CD14-positive monocyte (primary cell): ENCODE results near the gene KAT2B. TPM values are rescaled to one million over a fixed set of nuclear protein-coding genes. Genes with fewer than 3 reads are reported as not detected.
"Not testable (repeated sequence)": the region's sequence is repeated elsewhere in the genome, so short reads cannot be mapped to it uniquely, and the experiment has no call there.

Experiments
- DNase-seq, 3 donors: peaks; one replicate each; pipeline ENCODE4 v3.0.0-alpha.2; 2011 to 2022
- H2AFZ ChIP-seq: 2 replicates; pipeline ENCODE4 v1.6.0; 2012; ENCODE audit warnings: mild to moderate bottlenecking, low read depth, low read length, inconsistent platforms; ENCODE audit not compliant: insufficient read depth, poor library complexity, severe bottlenecking
- H3K27ac ChIP-seq, 2 donors: 1 replicate in 1 of 2; 2 replicates in 1 of 2; pipeline ENCODE4 v1.5.1; 2012 to 2013; ENCODE audit warnings: low read length in 2 of 2, control low read depth in 1 of 2, inconsistent platforms in 1 of 2, low read depth in 1 of 2, mild to moderate bottlenecking in 1 of 2
- H3K27me3 ChIP-seq, 2 donors: one replicate each; pipeline versions ENCODE4 v1.6.0 to v1.6.1; 2011 to 2013; ENCODE audit warnings: low read length in 2 of 2; ENCODE audit not compliant: control insufficient read depth in 2 of 2, insufficient read depth in 2 of 2
- H3K36me3 ChIP-seq, 2 donors: replicated peaks in 1 of 2; 1 replicate in 1 of 2; 2 replicates in 1 of 2; pipeline versions ENCODE4 v1.5.1 to v1.6.1; 2012 to 2013; ENCODE audit warnings: low read length in 2 of 2, control low read depth in 1 of 2, inconsistent platforms in 1 of 2, mild to moderate bottlenecking in 1 of 2; ENCODE audit not compliant: insufficient read depth in 2 of 2, control insufficient read depth in 1 of 2
- H3K4me1 ChIP-seq, 2 donors: 1 replicate in 1 of 2; 2 replicates in 1 of 2; pipeline versions ENCODE4 v1.5.1 to v1.6.1; 2012 to 2013; ENCODE audit warnings: low read length in 2 of 2, control low read depth in 1 of 2, inconsistent platforms in 1 of 2, mild to moderate bottlenecking in 1 of 2, moderate library complexity in 1 of 2; ENCODE audit not compliant: insufficient read depth in 2 of 2, control insufficient read depth in 1 of 2
- H3K4me2 ChIP-seq: replicated peaks from 2 replicates; pipeline ENCODE3; 2012; ENCODE audit warnings: low read length, moderate library complexity, mild to moderate bottlenecking; ENCODE audit not compliant: poor library complexity, severe bottlenecking; ENCODE audit errors: extremely low read depth
- H3K4me3 ChIP-seq, 3 experiments: fragments of 200-600 bp in 1 of 3; sonication (generic) in 1 of 3; replicated peaks in 1 of 3; 1 replicate in 2 of 3; 2 replicates in 1 of 3; pipeline ENCODE4 v1.5.1; 2011 to 2013; ENCODE audit warnings: low read length in 3 of 3, mild to moderate bottlenecking in 3 of 3, control low read depth in 2 of 3, low read depth in 2 of 3, inconsistent platforms in 1 of 3, moderate library complexity in 1 of 3
- H3K79me2 ChIP-seq: 2 replicates; pipeline ENCODE4 v1.6.0; 2012; ENCODE audit warnings: mild to moderate bottlenecking, control low read depth, inconsistent platforms, low read length, moderate library complexity; ENCODE audit not compliant: insufficient read depth
- H3K9ac ChIP-seq: 2 replicates; pipeline ENCODE4 v1.6.0; 2017; ENCODE audit warnings: low read length, mild to moderate bottlenecking; ENCODE audit not compliant: insufficient read depth, poor library complexity, severe bottlenecking
- H3K9me3 ChIP-seq, 2 donors: replicated peaks in 1 of 2; 1 replicate in 1 of 2; 2 replicates in 1 of 2; pipeline versions ENCODE4 v1.5.1 to v1.6.1; 2012 to 2013; ENCODE audit warnings: low read length in 2 of 2, control low read depth in 1 of 2; ENCODE audit not compliant: control insufficient read depth in 1 of 2, insufficient read depth in 1 of 2
- H4K20me1 ChIP-seq: 2 replicates; pipeline ENCODE4 v1.6.0; 2012; ENCODE audit warnings: mild to moderate bottlenecking, low read length, control low read depth, moderate library complexity; ENCODE audit not compliant: insufficient read depth
- H3K27ac Mint-ChIP-seq, 7 donors: one replicate each; pipeline ENCODE4 v1.8.0; 2020; ENCODE audit warnings: mild to moderate bottlenecking in 7 of 7, mixed read lengths in 7 of 7, moderate library complexity in 6 of 7, inconsistent platforms in 2 of 7
- H3K27me3 Mint-ChIP-seq, 3 donors: one replicate each; pipeline ENCODE4 v1.8.0; 2021 to 2022; ENCODE audit warnings: low read depth in 3 of 3, mild to moderate bottlenecking in 3 of 3, mixed read lengths in 3 of 3, moderate library complexity in 3 of 3, inconsistent platforms in 1 of 3
- H3K36me3 Mint-ChIP-seq, 2 donors: one replicate each; pipeline ENCODE4 v1.8.0; 2020; ENCODE audit warnings: mixed read lengths in 2 of 2, inconsistent platforms in 1 of 2, mild to moderate bottlenecking in 1 of 2
- H3K4me1 Mint-ChIP-seq: one replicate; pipeline ENCODE4 v1.8.0; 2020; ENCODE audit warnings: mild to moderate bottlenecking, mixed read lengths
- H3K4me3 Mint-ChIP-seq, 2 donors: one replicate each; pipeline ENCODE4 v1.8.0; 2020; ENCODE audit warnings: mild to moderate bottlenecking in 2 of 2, mixed read lengths in 2 of 2, moderate library complexity in 1 of 2
- H3K9me3 Mint-ChIP-seq, 7 donors: one replicate each; pipeline ENCODE4 v1.8.0; 2020 to 2022; ENCODE audit warnings: mixed read lengths in 7 of 7, mild to moderate bottlenecking in 6 of 7, moderate library complexity in 6 of 7, inconsistent platforms in 2 of 7
- CTCF ChIP-seq: fragments of 200-600 bp; IDR thresholded peaks from one replicate; pipeline ENCODE4 v1.8.0; 2022; ENCODE audit warnings: antibody characterized with exemption, mild to moderate bottlenecking
- WGBS: methylation state at CpG from one replicate; pipeline ENCODE4 v1.1.5; 2013; ENCODE audit warnings: missing lambda C conversion rate; ENCODE audit not compliant: insufficient coverage; 5-methylcytosine and 5-hydroxymethylcytosine counted together
- intact Hi-C, 2 donors: fragments of 100-400 bp; cut with micrococcal nuclease; formaldehyde crosslinking; loops; one replicate each; pipeline versions ENCODE4 v1.15.0 to v1.15.1; 2023
- polyA plus RNA-seq, 3 donors: library from polyadenylated mRNA; depleted of rRNA in 1 of 3; unstranded in 2 of 3; stranded (reverse) in 1 of 3; fragments of 300-500 nt in 2 of 3; fragments of >200 nt in 1 of 3; fragmentation: Illumina TruSeq in 2 of 3; gene quantifications; 1 replicate in 2 of 3; 2 replicates in 1 of 3; pipeline ENCODE4 v1.2.3, GENCODE V29; 2012 to 2021

Gene KAT2B
- polyA plus RNA-seq, 3 donors, result 2.7 to 14.6 (median 3.5) TPM

- WGBS, result no CpG with 5 or more reads among the region's 1 CpG
- Mint-ChIP-seq H3K4me1 (no peaks in the 10 kb centered on the region), H3K27ac (no peak overlapping the region), H3K9me3 (peaks cover 0 to 2% (median 0%) of the 10 kb centered on the region in 7 donors), H3K4me3 (no peak overlapping the region), H3K27me3 (no peaks in the 10 kb centered on the region), H3K36me3 (no peaks in the 10 kb centered on the region)
- intact Hi-C loops, result no loop called here
- H2AFZ ChIP-seq, result no peak overlapping the region
- H3K27me3 ChIP-seq, result no peaks in the 10 kb centered on the region
- no peaks in the 10 kb centered on the region for H3K36me3 ChIP-seq
- H3K4me2 ChIP-seq, result no peak overlapping the region
- H3K79me2 ChIP-seq, result no peaks in the 10 kb centered on the region
- no peak overlapping the region for H3K9ac ChIP-seq
- no peaks in the 10 kb centered on the region for H4K20me1 ChIP-seq
- H3K4me3 ChIP-seq, result no peak overlapping the region
- no peak overlapping the region for H3K27ac ChIP-seq
- H3K9me3 ChIP-seq, result no peaks in the 10 kb centered on the region
- TF ChIP-seq CTCF, result no peak
- DNase-seq, result no peak
- no peaks in the 10 kb centered on the region for H3K4me1 ChIP-seq
Observed at GRCh38 chr3:20015525-20015924, 24.7 kb upstream of the KAT2B start.

GRCh38 chr3:20016076-20016475 lies 24.2 kb upstream of the KAT2B start:
- H3K36me3 Mint-ChIP-seq, H3K27me3 Mint-ChIP-seq, H3K4me1 ChIP-seq, H3K4me3 ChIP-seq, H3K36me3 ChIP-seq, H3K27me3 ChIP-seq, H4K20me1 ChIP-seq, DNase-seq, H3K27ac ChIP-seq, H3K9ac ChIP-seq, H2AFZ ChIP-seq, H3K4me1 Mint-ChIP-seq, intact Hi-C loops, H3K9me3 Mint-ChIP-seq, H3K9me3 ChIP-seq, H3K4me2 ChIP-seq, H3K79me2 ChIP-seq, H3K4me3 Mint-ChIP-seq, H3K27ac Mint-ChIP-seq: not testable (repeated sequence)
- no CpG with 5 or more reads among the region's 3 CpGs for WGBS
